Stimulated activated naive CD4-positive, alpha-beta T cell treated with Interleukin-2 at 50 U/mL for 16 hours (primary cell): ENCODE results near the gene CREBRF.
"Not testable (repeated sequence)": the region's sequence is repeated elsewhere in the genome, so short reads cannot be mapped to it uniquely, and the experiment has no call there.

Experiments used
- DNase-seq: peaks from one replicate; lab custom pipeline; 2025; lab: John Stamatoyannopoulos, UW

The CREBRF gene

GRCh38 chr5:173035904-173036707 lies 20.0 kb upstream of the CREBRF start:
- peak; percentile 65 for DNase-seq

- no peak for DNase-seq
These were observed 17.0 kb upstream of the CREBRF start for GRCh38 chr5:173039188-173039587.

- DNase-seq, result no peak
These were observed 16.2 kb upstream of the CREBRF start for GRCh38 chr5:173039964-173040363.

- DNase-seq, result no peak
These were observed 14.0 kb upstream of the CREBRF start for GRCh38 chr5:173041881-173042762.

- DNase-seq, result no peak
These were observed 13.4 kb upstream of the CREBRF start for GRCh38 chr5:173042763-173043107.

- no peak for DNase-seq
These were observed 10.7 kb upstream of the CREBRF start for GRCh38 chr5:173045474-173045873.

GRCh38 chr5:173047096-173047837 lies 8.9 kb upstream of the CREBRF start:
- DNase-seq, result not testable (repeated sequence)

GRCh38 chr5:173047838-173048105 lies 8.4 kb upstream of the CREBRF start:
- no peak for DNase-seq

- no peak for DNase-seq
These were observed 5.4 kb upstream of the CREBRF start for GRCh38 chr5:173050791-173051190.

- DNase-seq, result no peak
These were observed 4.4 kb upstream of the CREBRF start for GRCh38 chr5:173051746-173052145.

- DNase-seq, result no peak
These were observed 3.1 kb upstream of the CREBRF start for GRCh38 chr5:173053041-173053440.

GRCh38 chr5:173055042-173055721 lies 970 bp upstream of the CREBRF start:
- DNase-seq, result no peak

- no peak for DNase-seq
These were observed 500 bp upstream of the CREBRF start for GRCh38 chr5:173055722-173055982.

GRCh38 chr5:173056783-173057061 lies 570 bp downstream of the CREBRF start:
- peak; percentile 92 for DNase-seq

GRCh38 chr5:173057062-173057924 lies 1.1 kb downstream of the CREBRF start:
- peak; percentile 99 for DNase-seq

GRCh38 chr5:173062141-173062540 lies 6.0 kb downstream of the CREBRF start:
- no peak for DNase-seq

GRCh38 chr5:173065155-173065554 lies 9.0 kb downstream of the CREBRF start:
- no peak for DNase-seq

GRCh38 chr5:173069671-173070070 lies 13.5 kb downstream of the CREBRF start:
- no peak for DNase-seq

- no peak for DNase-seq
These were observed 19.1 kb downstream of the CREBRF start for GRCh38 chr5:173075137-173075843.

- DNase-seq, result no peak
These were observed 19.8 kb downstream of the CREBRF start for GRCh38 chr5:173075970-173076369.

- not testable (repeated sequence) for DNase-seq
These were observed 20.3 kb downstream of the CREBRF start for GRCh38 chr5:173076471-173076870.
